ENCODE measurements around the gene UGT1A6.

The UGT1A6 gene

GRCh38 chr2:233802132-233802815 lies 109.6 kb downstream of the UGT1A6 start:
- DNase-seq: no peak

- DNase-seq: no peak
Measured at GRCh38 chr2:233803292-233803911, 110.7 kb downstream of the UGT1A6 start.

GRCh38 chr2:233803994-233804393 lies 111.3 kb downstream of the UGT1A6 start:
- DNase-seq: no peak

- DNase-seq: no peak
Measured at GRCh38 chr2:233807215-233807865, 114.7 kb downstream of the UGT1A6 start.

- no peak for DNase-seq
Measured at GRCh38 chr2:233807966-233808935, 115.6 kb downstream of the UGT1A6 start.

- DNase-seq: no peak
Measured at GRCh38 chr2:233810385-233810784, 117.7 kb downstream of the UGT1A6 start.

GRCh38 chr2:233811087-233811486 lies 118.4 kb downstream of the UGT1A6 start:
- no peak for DNase-seq

- DNase-seq: no peak
Measured at GRCh38 chr2:233811732-233812131, 119.0 kb downstream of the UGT1A6 start.

GRCh38 chr2:233813236-233814055 lies 120.8 kb downstream of the UGT1A6 start:
- no peak for DNase-seq

- DNase-seq: no peak
Measured at GRCh38 chr2:233814056-233814835, 121.6 kb downstream of the UGT1A6 start.

- no peak for DNase-seq
Measured at GRCh38 chr2:233815861-233816260, 123.2 kb downstream of the UGT1A6 start.

- DNase-seq: no peak
Measured at GRCh38 chr2:233816334-233816733, 123.6 kb downstream of the UGT1A6 start.

GRCh38 chr2:233816771-233817170 lies 124.1 kb downstream of the UGT1A6 start:
- no peak for DNase-seq

GRCh38 chr2:233817361-233817911 lies 124.7 kb downstream of the UGT1A6 start:
- no peak for DNase-seq

- DNase-seq: no peak
Measured at GRCh38 chr2:233817995-233818638, 125.4 kb downstream of the UGT1A6 start.

GRCh38 chr2:233818639-233819621 lies 126.2 kb downstream of the UGT1A6 start:
- no peak for DNase-seq

GRCh38 chr2:233819884-233820773 lies 127.4 kb downstream of the UGT1A6 start:
- no peak for DNase-seq

- no peak for DNase-seq
Measured at GRCh38 chr2:233820774-233821105, 128.1 kb downstream of the UGT1A6 start.

Data from fibroblast of skin of back (primary cell).